T-helper 1 cell (primary cell): ENCODE results near the gene FAM9C.
"Not testable (repeated sequence)": the region's sequence is repeated elsewhere in the genome, so short reads cannot be mapped to it uniquely, and the experiment has no call there.

ENCODE experiments used
- DNase-seq, 5 donors: peaks; one replicate each; pipeline ENCODE4 v3.0.0-alpha.2; 2012 to 2020
- total RNA-seq, 4 donors: gene quantifications; one replicate each; lab custom pipeline; 2026; lab: John Stamatoyannopoulos, UW

FAM9C gene
- 0 to 0.12 (median 0.04) reads per million in 4 donors for total RNA-seq

GRCh38 chrX:13044441-13044840, at the start of gene FAM9C:
TSS of gene FAM9C (minus strand) at chrX:13044620. CDS start at chrX:13043789, 831 bp downstream.
- DNase-seq: no peak

- peak in 1 of 5 donors; percentile 46 for DNase-seq
Observed at GRCh38 chrX:13093529-13094140, 49.2 kb upstream of the FAM9C start.

- DNase-seq: peak; percentile 56 to 97 (median 72)
Observed at GRCh38 chrX:13092455-13092941, 48.1 kb upstream of the FAM9C start.

- DNase-seq: peak in 1 of 5 donors; percentile 85
Observed at GRCh38 chrX:13091111-13091765, 46.8 kb upstream of the FAM9C start.

GRCh38 chrX:13090339-13091110, 46.1 kb upstream of the FAM9C start:
- peak in 1 of 5 donors; percentile 70 for DNase-seq

- no peak for DNase-seq
Observed at GRCh38 chrX:13090027-13090338, 45.6 kb upstream of the FAM9C start.

- peak in 1 of 5 donors; percentile 63 for DNase-seq
Observed at GRCh38 chrX:13088156-13088487, 43.7 kb upstream of the FAM9C start.

- peak; percentile 25 to 94 (median 60) for DNase-seq
Observed at GRCh38 chrX:13087322-13088155, 43.1 kb upstream of the FAM9C start.

GRCh38 chrX:13086793-13087321, 42.4 kb upstream of the FAM9C start:
- peak in 1 of 5 donors; percentile 24 for DNase-seq

GRCh38 chrX:13086076-13086475, 41.7 kb upstream of the FAM9C start:
- no peak for DNase-seq

GRCh38 chrX:13085526-13085925, 41.1 kb upstream of the FAM9C start:
- peak in 4 of 5 donors; percentile 17 to 83 (median 35) for DNase-seq

GRCh38 chrX:13084611-13085010, 40.2 kb upstream of the FAM9C start:
- no peak for DNase-seq

GRCh38 chrX:13083755-13084326, 39.4 kb upstream of the FAM9C start:
- not testable (repeated sequence) for DNase-seq

GRCh38 chrX:13082206-13083065, 38.0 kb upstream of the FAM9C start:
- no peak for DNase-seq

GRCh38 chrX:13081395-13082205, 37.2 kb upstream of the FAM9C start:
- peak in 1 of 5 donors; percentile 55 for DNase-seq

- no peak for DNase-seq
Observed at GRCh38 chrX:13080128-13080795, 35.8 kb upstream of the FAM9C start.

GRCh38 chrX:13078739-13079444, 34.5 kb upstream of the FAM9C start:
- DNase-seq: no peak

- DNase-seq: peak in 1 of 5 donors; percentile 66
Observed at GRCh38 chrX:13077168-13077567, 32.7 kb upstream of the FAM9C start.
